Stomach (tissue), 4 donors: ENCODE data around the gene RPS19.

Experiments
- CTCF ChIP-seq, 7 experiments: fragments of 450-650 bp in 4 of 7; fragments of 200-600 bp in 3 of 7; sonication (generic) in 3 of 7; IDR thresholded peaks; one replicate each; pipeline ENCODE4 v1.5.1; 2016 to 2019; ENCODE audit warnings: antibody characterized with exemption in 7 of 7, control low read depth in 2 of 7, mild to moderate bottlenecking in 1 of 7
- POLR2A ChIP-seq, 4 donors: fragments of 450-650 bp; IDR thresholded peaks; one replicate each; pipeline ENCODE4 v1.6.1; 2016; ENCODE audit warnings: antibody characterized with exemption in 4 of 4, control low read depth in 2 of 4, mild to moderate bottlenecking in 1 of 4, moderate library complexity in 1 of 4

GRCh38 chr19:41903193-41903953 lies 43.3 kb downstream of the RPS19 start:
- no peak for TF ChIP-seq CTCF (IDR thresholded peaks at IDR 0.05)
- TF ChIP-seq POLR2A (IDR thresholded peaks at IDR 0.05), result no peak
